Mesendoderm (in vitro differentiated cells): Measurements from ENCODE around the gene TMCO2.

ENCODE experiments used
- DNase-seq: peaks from one replicate; pipeline ENCODE4 v3.0.0; 2013
- H2AK5ac ChIP-seq: 2 replicates; pipeline ENCODE4 v1.6.1; 2013; ENCODE audit warnings: low read length, inconsistent platforms
- H2BK120ac ChIP-seq: 2 replicates; pipeline ENCODE4 v1.6.1; 2013; ENCODE audit warnings: low read depth, mild to moderate bottlenecking, low read length, moderate library complexity, mixed read lengths
- H2BK15ac ChIP-seq: replicated peaks from 2 replicates; pipeline ENCODE4 v1.6.1; 2013; ENCODE audit warnings: low read depth, mild to moderate bottlenecking, moderate library complexity
- H2BK5ac ChIP-seq: 2 replicates; pipeline ENCODE4 v1.6.1; 2013; ENCODE audit warnings: low read length, inconsistent platforms
- H3K18ac ChIP-seq: 2 replicates; pipeline ENCODE4 v1.6.1; 2013; ENCODE audit warnings: mild to moderate bottlenecking, low read length, mixed read lengths
- H3K23ac ChIP-seq: one replicate; pipeline ENCODE4 v1.6.1; 2013; ENCODE audit warnings: low read length
- H3K27ac ChIP-seq: 2 replicates; pipeline ENCODE4 v1.5.1; 2013; ENCODE audit warnings: low read depth, mild to moderate bottlenecking, inconsistent platforms, low read length, moderate library complexity
- H3K27me3 ChIP-seq: 2 replicates; pipeline ENCODE4 v1.6.1; 2013; ENCODE audit warnings: low read length, control low read depth, mild to moderate bottlenecking, inconsistent platforms; ENCODE audit not compliant: insufficient read depth, poor library complexity
- H3K36me3 ChIP-seq: 2 replicates; pipeline ENCODE4 v1.6.1; 2013; ENCODE audit warnings: low read length, inconsistent platforms; ENCODE audit not compliant: control insufficient read depth, insufficient read depth
- H3K4ac ChIP-seq: one replicate; pipeline ENCODE4 v1.6.1; 2013; ENCODE audit warnings: low read depth, mild to moderate bottlenecking, low read length, moderate library complexity
- H3K4me1 ChIP-seq: 2 replicates; pipeline ENCODE4 v1.6.1; 2013; ENCODE audit warnings: low read depth, low read length, inconsistent platforms; ENCODE audit not compliant: control insufficient read depth
- H3K4me2 ChIP-seq: 2 replicates; pipeline ENCODE4 v1.6.1; 2013; ENCODE audit warnings: low read length
- H3K4me3 ChIP-seq: 2 replicates; pipeline ENCODE4 v1.5.1; 2013; ENCODE audit warnings: mild to moderate bottlenecking, low read length
- H3K56ac ChIP-seq: one replicate; pipeline ENCODE4 v1.6.1; 2013; ENCODE audit warnings: low read length
- H3K79me1 ChIP-seq: 2 replicates; pipeline ENCODE4 v1.6.1; 2013; ENCODE audit warnings: low read length, inconsistent platforms
- H3K79me2 ChIP-seq: 2 replicates; pipeline ENCODE4 v1.6.1; 2013; ENCODE audit warnings: mild to moderate bottlenecking, low read length; ENCODE audit not compliant: control insufficient read depth, insufficient read depth
- H3K9ac ChIP-seq: 2 replicates; pipeline ENCODE4 v1.6.1; 2013; ENCODE audit warnings: low read length, inconsistent platforms
- H4K5ac ChIP-seq: one replicate; pipeline ENCODE4 v1.6.1; 2013; ENCODE audit warnings: low read length
- H4K8ac ChIP-seq: one replicate; pipeline ENCODE4 v1.6.1; 2013; ENCODE audit warnings: low read depth, mild to moderate bottlenecking, control low read depth, low read length, moderate library complexity
- WGBS: extraction: QIAGEN DNeasy Blood & Tissue Kit; methylation state at CpG from one replicate; pipeline ENCODE4 v1.1.7; 2013; ENCODE audit warnings: low lambda C conversion rate, missing lambda C conversion rate; ENCODE audit not compliant: insufficient coverage; ENCODE audit errors: extremely low coverage; 5-methylcytosine and 5-hydroxymethylcytosine counted together

TMCO2 gene

DNA sequence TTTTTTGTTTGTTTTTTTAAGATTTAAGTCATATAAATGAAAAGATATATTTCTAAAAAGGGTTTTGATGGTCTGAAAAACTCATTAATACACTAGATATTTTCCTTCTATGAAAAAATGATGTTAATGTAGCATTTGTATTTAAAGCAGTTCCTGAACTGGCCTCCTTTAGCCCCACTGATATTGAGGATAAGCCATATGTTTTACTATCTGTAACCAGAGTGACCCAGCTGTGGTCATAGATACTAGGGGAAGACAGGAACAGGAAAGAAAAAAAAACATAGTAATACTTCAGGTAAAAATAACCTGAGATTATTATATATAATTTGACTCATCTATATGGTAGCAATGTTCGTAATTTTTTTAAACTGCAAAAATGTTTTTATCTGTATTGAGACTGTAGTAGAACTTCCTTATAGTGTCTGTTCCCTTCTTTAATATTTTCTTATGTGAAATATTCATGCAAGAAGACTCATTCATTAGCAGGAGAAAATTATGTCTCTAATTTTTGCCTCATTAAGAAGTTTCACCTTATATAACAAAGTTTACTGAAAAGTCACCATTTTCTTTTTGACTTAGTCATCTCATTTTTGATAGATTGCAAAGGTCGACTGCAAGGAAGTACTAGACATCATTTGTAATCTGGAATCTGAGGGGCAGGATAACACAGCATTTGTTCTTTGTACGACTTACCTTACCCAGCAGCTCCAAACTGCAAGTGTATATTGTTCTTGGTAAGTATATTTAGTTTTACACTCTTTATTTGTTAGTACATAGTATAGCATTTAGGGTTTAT, 25.6 kb upstream of the TMCO2 start:
- no peaks in the 10 kb centered on the region for H3K36me3 ChIP-seq
- H3K27me3 ChIP-seq: no peaks in the 10 kb centered on the region
- no peak overlapping the region for H2AK5ac ChIP-seq
- no peak overlapping the region for H3K56ac ChIP-seq
- no peak overlapping the region for H3K23ac ChIP-seq
- no peak for DNase-seq
- H3K27ac ChIP-seq: no peak overlapping the region
- H2BK5ac ChIP-seq: no peak overlapping the region
- H3K4ac ChIP-seq: no peak overlapping the region
- no peaks in the 10 kb centered on the region for H3K4me1 ChIP-seq
- H2BK120ac ChIP-seq: no peak overlapping the region
- H3K4me2 ChIP-seq: no peak overlapping the region
- WGBS: no CpG with 5 or more reads among the region's 3 CpGs
- H3K79me2 ChIP-seq: no peaks in the 10 kb centered on the region
- H2BK15ac ChIP-seq: no peak overlapping the region
- H3K9ac ChIP-seq: no peak overlapping the region
- H4K5ac ChIP-seq: no peak overlapping the region
- no peak overlapping the region for H3K18ac ChIP-seq
- H3K79me1 ChIP-seq: no peaks in the 10 kb centered on the region
- no peak overlapping the region for H3K4me3 ChIP-seq
- no peak overlapping the region for H4K8ac ChIP-seq

DNA sequence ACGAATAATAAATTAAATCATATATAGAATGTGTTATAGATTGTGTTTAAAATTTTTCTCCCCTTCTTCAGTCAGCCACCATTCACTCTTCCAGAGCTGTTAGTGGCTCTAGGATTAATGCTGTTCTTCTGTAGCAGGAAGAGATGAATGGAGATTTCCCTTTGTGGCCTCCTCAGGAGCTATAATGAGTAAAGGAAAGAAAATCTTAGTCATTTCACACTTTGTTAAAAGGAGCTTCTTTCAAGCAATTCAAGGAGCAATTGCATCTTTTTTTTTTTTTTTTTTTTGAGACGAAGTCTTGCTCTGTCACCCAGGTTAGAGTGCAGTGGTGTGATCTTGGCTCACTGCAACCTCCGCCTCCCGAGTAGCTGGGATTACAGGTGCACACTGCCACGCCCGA, 23.7 kb upstream of the TMCO2 start:
- no peak overlapping the region for H2BK15ac ChIP-seq

DNA sequence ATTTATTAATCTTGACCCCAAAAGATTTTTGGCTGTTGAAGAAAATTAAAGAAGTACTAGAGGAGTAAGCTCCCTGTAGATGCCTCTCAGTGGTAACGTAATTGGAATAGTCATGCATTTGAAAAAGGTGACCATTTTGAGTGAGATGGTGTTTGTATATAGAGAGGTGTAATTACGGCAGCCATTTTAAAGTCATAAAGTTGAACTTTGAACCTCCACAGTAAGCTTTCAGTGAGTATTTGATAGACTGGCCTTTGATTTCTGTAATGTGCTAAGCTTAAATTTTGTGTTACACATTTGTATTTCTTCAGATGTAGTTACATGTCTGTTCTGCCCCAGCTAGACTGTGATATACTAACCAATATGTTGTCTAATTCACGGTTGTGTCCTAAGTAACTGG, 21.5 kb upstream of the TMCO2 start:
- no peak for DNase-seq
- H4K8ac ChIP-seq: no peak overlapping the region
- H4K5ac ChIP-seq: no peak overlapping the region
- no peak overlapping the region for H3K4ac ChIP-seq
- no peak overlapping the region for H3K4me3 ChIP-seq
- no peak overlapping the region for H3K4me2 ChIP-seq
- no peak overlapping the region for H3K18ac ChIP-seq
- H3K79me2 ChIP-seq: no peaks in the 10 kb centered on the region
- H2BK5ac ChIP-seq: no peak overlapping the region
- no peak overlapping the region for H3K56ac ChIP-seq
- no peak overlapping the region for H3K27ac ChIP-seq
- no peak overlapping the region for H3K23ac ChIP-seq
- H3K27me3 ChIP-seq: no peaks in the 10 kb centered on the region
- H2BK120ac ChIP-seq: no peak overlapping the region
- H2AK5ac ChIP-seq: no peak overlapping the region
- no peaks in the 10 kb centered on the region for H3K4me1 ChIP-seq
- no peak overlapping the region for H2BK15ac ChIP-seq
- no peaks in the 10 kb centered on the region for H3K79me1 ChIP-seq
- WGBS: no CpG with 5 or more reads among the region's 3 CpGs
- no peak overlapping the region for H3K9ac ChIP-seq
- H3K36me3 ChIP-seq: no peaks in the 10 kb centered on the region

More for the DNA sequence above, 23.7 kb upstream of the TMCO2 start:
- Histone ChIP-seq H2BK120ac (no peak overlapping the region), H3K4me1 (no peaks in the 10 kb centered on the region), H3K79me1 (no peaks in the 10 kb centered on the region), H4K8ac (no peak overlapping the region), H2AK5ac (no peak overlapping the region), H3K27ac (no peak overlapping the region), H3K23ac (no peak overlapping the region), H4K5ac (no peak overlapping the region), H3K4ac (no peak overlapping the region), H3K36me3 (no peaks in the 10 kb centered on the region), H3K4me2 (no peak overlapping the region), H3K79me2 (no peaks in the 10 kb centered on the region), H3K9ac (no peak overlapping the region), H3K18ac (no peak overlapping the region), H3K27me3 (no peaks in the 10 kb centered on the region), H2BK5ac (no peak overlapping the region), H3K56ac (no peak overlapping the region), H3K4me3 (no peak overlapping the region)
- no CpG with 5 or more reads among the region's 6 CpGs for WGBS
- peak; percentile 78 for DNase-seq

DNA sequence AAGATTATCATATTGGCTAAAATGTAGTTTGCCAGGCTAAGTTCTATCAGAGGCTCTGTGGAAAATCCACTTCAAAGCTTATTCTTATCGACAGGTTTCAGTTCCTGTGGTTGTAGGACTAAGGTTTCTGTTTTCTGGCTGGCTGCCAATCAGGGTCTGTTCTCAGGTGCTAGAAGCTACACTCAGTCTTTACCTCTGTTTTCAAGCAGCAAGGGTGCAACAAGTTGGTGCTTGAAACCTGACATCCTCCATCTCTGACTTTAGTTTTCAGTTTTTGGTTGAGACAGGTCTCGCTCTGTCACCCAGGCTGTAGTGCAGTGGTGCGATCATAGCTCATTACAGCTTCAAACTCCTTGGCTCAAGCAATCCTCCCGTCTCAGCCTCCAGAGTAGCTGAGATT, 15.3 kb upstream of the TMCO2 start:
- Histone ChIP-seq H3K4ac (no peak overlapping the region), H3K18ac (no peak overlapping the region), H3K23ac (no peak overlapping the region), H3K4me1 (no peaks in the 10 kb centered on the region), H2AK5ac (no peak overlapping the region), H2BK120ac (no peak overlapping the region), H4K5ac (no peak overlapping the region), H2BK15ac (no peak overlapping the region), H3K56ac (no peak overlapping the region), H2BK5ac (no peak overlapping the region), H3K9ac (no peak overlapping the region), H4K8ac (no peak overlapping the region), H3K27ac (no peak overlapping the region), H3K36me3 (no peaks in the 10 kb centered on the region), H3K4me2 (no peak overlapping the region), H3K27me3 (no peaks in the 10 kb centered on the region), H3K4me3 (no peak overlapping the region), H3K79me2 (no peaks in the 10 kb centered on the region), H3K79me1 (no peaks in the 10 kb centered on the region)
- WGBS: no CpG with 5 or more reads among the region's 4 CpGs
- no peak for DNase-seq

DNA sequence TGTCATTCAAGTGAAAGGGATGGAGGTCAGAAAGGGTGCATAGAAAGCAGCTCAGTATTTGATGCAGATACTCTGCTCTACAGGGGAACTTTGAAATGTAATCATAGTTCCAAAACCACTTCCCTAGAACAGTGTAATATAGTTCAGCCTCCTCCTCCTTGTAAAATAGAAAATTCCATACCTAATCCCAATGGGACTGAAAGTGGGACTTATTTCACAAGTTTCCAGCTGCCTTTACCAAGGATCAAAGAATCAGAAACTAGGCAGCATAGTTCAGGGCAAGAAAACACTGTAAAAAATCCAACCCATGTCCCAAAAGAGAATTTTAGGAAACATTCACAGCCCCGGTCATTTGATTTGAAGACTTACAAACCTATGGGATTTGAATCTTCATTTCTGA, 8.1 kb upstream of the TMCO2 start:
- Histone ChIP-seq H3K4ac (no peak overlapping the region), H3K23ac (no peak overlapping the region), H3K79me1 (no peaks in the 10 kb centered on the region), H2AK5ac (no peak overlapping the region), H3K4me3 (no peak overlapping the region), H3K27me3 (no peaks in the 10 kb centered on the region), H4K5ac (no peak overlapping the region), H2BK120ac (no peak overlapping the region), H3K18ac (no peak overlapping the region), H3K79me2 (no peaks in the 10 kb centered on the region), H3K56ac (no peak overlapping the region), H3K9ac (no peak overlapping the region), H2BK15ac (no peak overlapping the region), H3K4me2 (no peak overlapping the region), H2BK5ac (no peak overlapping the region), H3K27ac (no peak overlapping the region), H3K4me1 (no peaks in the 10 kb centered on the region), H3K36me3 (no peaks in the 10 kb centered on the region), H4K8ac (no peak overlapping the region)
- no peak for DNase-seq
- no CpG with 5 or more reads among the region's 1 CpG for WGBS

DNA sequence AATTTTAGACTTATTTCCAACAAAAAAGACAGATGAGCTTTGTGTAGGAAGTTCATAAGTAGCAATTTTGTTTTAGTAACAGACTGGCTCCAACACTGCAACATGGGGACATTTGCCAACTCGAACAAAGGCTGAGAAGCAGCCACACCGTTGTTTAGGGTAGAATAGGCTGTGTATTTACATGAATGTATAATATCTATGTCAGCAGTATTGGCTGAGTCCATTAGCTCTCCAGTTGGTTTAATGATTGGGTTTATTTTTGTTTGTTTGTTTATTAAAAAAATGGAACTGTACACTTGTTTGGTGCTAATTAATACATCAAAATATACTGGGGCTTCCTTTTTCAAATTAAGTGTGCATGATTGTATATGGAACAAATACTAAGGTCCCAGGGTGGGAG, 7.3 kb upstream of the TMCO2 start:
- no peak overlapping the region for H3K4me2 ChIP-seq
- no peak overlapping the region for H2AK5ac ChIP-seq
- H3K79me2 ChIP-seq: no peaks in the 10 kb centered on the region
- no peak overlapping the region for H3K56ac ChIP-seq
- H3K36me3 ChIP-seq: no peaks in the 10 kb centered on the region
- no peak overlapping the region for H4K5ac ChIP-seq
- H2BK15ac ChIP-seq: no peak overlapping the region
- H3K27me3 ChIP-seq: no peaks in the 10 kb centered on the region
- no peak overlapping the region for H2BK120ac ChIP-seq
- WGBS: no CpG with 5 or more reads among the region's 2 CpGs
- H3K27ac ChIP-seq: no peak overlapping the region
- no peaks in the 10 kb centered on the region for H3K4me1 ChIP-seq
- no peak overlapping the region for H2BK5ac ChIP-seq
- H4K8ac ChIP-seq: no peak overlapping the region
- H3K79me1 ChIP-seq: no peaks in the 10 kb centered on the region
- H3K9ac ChIP-seq: no peak overlapping the region
- no peak overlapping the region for H3K23ac ChIP-seq
- H3K4me3 ChIP-seq: no peak overlapping the region
- DNase-seq: no peak
- H3K4ac ChIP-seq: no peak overlapping the region
- H3K18ac ChIP-seq: no peak overlapping the region
